ENCODE results near the gene ENPP5.

The ENPP5 gene

GRCh38 chr6:46204880-46205650 lies 34.3 kb upstream of the ENPP5 start:
- H3K4me3 ChIP-seq, result no peak overlapping the region
- H3K4me1 ChIP-seq, result no peaks in the 10 kb centered on the region
- TF ChIP-seq CTCF (IDR thresholded peaks at IDR 0.05), result no peak
- no peak overlapping the region for H3K27ac ChIP-seq
- intact Hi-C loops (cut with DNase I; ENCODE audit: low total_unique reads), result no loop called here
- H3K36me3 ChIP-seq, result no peaks in the 10 kb centered on the region
- no peaks in the 10 kb centered on the region for H3K9me3 ChIP-seq
- H3K27me3 ChIP-seq, result no peaks in the 10 kb centered on the region
- no peak for DNase-seq

GRCh38 chr6:46203391-46204177 lies 32.8 kb upstream of the ENPP5 start:
- Histone ChIP-seq H3K27me3 (no peaks in the 10 kb centered on the region), H3K36me3 (no peaks in the 10 kb centered on the region), H3K27ac (no peak overlapping the region), H3K4me3 (no peak overlapping the region), H3K4me1 (no peaks in the 10 kb centered on the region), H3K9me3 (no peaks in the 10 kb centered on the region)
- intact Hi-C loops (cut with DNase I; ENCODE audit: low total_unique reads), result no loop called here
- no peak for TF ChIP-seq CTCF (IDR thresholded peaks at IDR 0.05)
- DNase-seq, result no peak

- Histone ChIP-seq H3K4me3 (no peak overlapping the region), H3K36me3 (no peaks in the 10 kb centered on the region), H3K9me3 (no peaks in the 10 kb centered on the region), H3K27ac (no peak overlapping the region), H3K27me3 (no peaks in the 10 kb centered on the region), H3K4me1 (no peaks in the 10 kb centered on the region)
- intact Hi-C loops (cut with DNase I; ENCODE audit: low total_unique reads), result no loop called here
- no peak for TF ChIP-seq CTCF (IDR thresholded peaks at IDR 0.05)
- no peak for DNase-seq
Measured at GRCh38 chr6:46201702-46202101, 30.9 kb upstream of the ENPP5 start.

GRCh38 chr6:46199387-46199786 lies 28.6 kb upstream of the ENPP5 start:
- Histone ChIP-seq H3K9me3 (no peaks in the 10 kb centered on the region), H3K4me1 (no peaks in the 10 kb centered on the region), H3K36me3 (no peaks in the 10 kb centered on the region), H3K27ac (no peak overlapping the region), H3K27me3 (no peaks in the 10 kb centered on the region), H3K4me3 (no peak overlapping the region)
- no peak for DNase-seq
- no peak for TF ChIP-seq CTCF (IDR thresholded peaks at IDR 0.05)
- intact Hi-C loops (cut with DNase I; ENCODE audit: low total_unique reads), result no loop called here

- no peak for TF ChIP-seq CTCF (IDR thresholded peaks at IDR 0.05)
- DNase-seq, result no peak
- no peak overlapping the region for H3K4me3 ChIP-seq
- H3K27ac ChIP-seq, result peak overlapping the region; percentile 79 to 85
- no peaks in the 10 kb centered on the region for H3K27me3 ChIP-seq
- H3K4me1 ChIP-seq, result peaks cover 0 to 54% (median 16%) of the 10 kb centered on the region in 4 donors
- no peaks in the 10 kb centered on the region for H3K36me3 ChIP-seq
- intact Hi-C loops (cut with DNase I; ENCODE audit: low total_unique reads), result no loop called here
- H3K9me3 ChIP-seq, result no peaks in the 10 kb centered on the region
Measured at GRCh38 chr6:46191961-46192360, 21.2 kb upstream of the ENPP5 start.
